ENCODE data around the gene FBXO46. TPM values are rescaled to one million over a fixed set of nuclear protein-coding genes. Genes with fewer than 3 reads are reported as not detected.
"Not testable (repeated sequence)": the region's sequence is repeated elsewhere in the genome, so short reads cannot be mapped to it uniquely, and the experiment has no call there.

FBXO46 gene
- total RNA-seq, 1 donor from 2014 or later: 41.9 TPM

DNA sequence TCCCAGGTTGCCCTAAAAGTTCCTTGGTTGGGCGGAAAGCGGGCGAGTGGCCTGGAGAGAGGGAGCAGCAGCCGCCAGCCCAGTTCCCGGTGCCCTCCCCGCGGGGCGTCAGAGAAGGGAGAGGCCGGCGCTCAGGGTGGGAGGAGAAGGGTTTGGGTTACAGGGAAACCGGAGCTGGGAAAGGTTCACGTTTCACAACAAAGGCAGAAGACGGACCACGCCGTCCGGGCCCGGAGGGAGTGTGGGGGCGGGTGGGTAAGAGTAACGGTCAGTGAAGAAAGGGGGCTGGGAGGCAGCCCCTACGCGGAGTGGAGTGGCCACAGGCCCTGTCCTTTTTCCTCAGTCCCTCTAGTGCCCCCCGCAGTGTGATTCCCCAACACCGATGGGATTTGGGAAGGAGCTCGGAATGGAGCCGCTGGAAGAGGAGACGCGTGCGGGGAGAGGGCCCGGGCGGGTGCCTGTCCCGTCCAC lies 36.7 kb upstream of the FBXO46 start:
- intact Hi-C loops (cut with micrococcal nuclease): no loop called here

DNA sequence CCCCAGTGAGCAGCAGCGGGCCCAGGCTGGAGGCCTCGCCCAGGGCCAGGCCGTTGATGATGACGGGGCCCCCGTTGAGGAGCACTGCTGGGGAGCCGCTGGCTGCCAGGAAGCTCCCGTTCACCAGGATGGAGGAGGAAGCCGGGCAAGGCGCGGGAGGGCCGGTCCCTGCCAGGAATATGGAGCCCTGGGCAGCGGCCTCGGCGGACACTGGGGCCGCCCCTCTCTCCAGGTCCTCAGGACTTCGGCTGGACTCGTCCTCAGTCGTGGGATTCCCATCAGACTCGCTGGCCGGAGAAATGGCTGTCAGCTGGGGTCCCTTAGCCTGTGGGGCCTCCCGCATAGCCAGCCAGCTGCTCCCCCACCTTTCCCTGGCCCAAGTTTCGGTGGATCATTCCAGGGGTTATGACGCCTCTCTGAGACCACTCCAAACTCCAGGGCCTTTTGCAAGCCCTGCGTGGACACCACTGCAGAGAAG lies 36.2 kb upstream of the FBXO46 start:
- intact Hi-C loops (cut with micrococcal nuclease): no loop called here

DNA sequence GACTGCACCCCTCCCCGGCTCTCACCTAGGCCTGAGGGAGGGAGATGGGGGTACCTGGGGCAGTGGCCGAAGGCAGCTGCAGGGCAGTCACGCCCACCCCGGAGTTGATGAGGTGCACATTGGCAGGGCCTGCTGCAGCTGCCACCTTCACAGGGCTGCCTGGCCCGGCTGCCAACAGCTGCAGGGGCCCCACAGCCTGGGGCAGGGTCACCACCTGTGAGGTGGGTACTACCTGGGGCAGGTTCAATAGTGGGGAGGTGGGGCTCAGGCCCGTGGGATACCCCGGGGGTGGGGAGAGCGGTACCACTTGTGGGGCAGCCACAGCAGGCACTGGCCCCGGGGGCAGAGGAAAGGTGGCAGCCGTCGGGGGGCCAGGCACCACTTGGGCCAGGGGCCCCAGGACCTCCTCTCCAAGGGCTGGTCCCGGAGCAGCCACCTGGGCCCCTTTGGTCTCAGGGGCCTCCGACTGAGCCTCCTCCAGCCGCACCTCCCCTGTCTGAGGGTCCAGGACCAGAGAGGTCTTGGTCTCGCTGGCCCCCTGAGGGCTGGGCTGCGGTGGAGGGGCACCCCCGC lies 35.7 kb upstream of the FBXO46 start:
- intact Hi-C loops (cut with micrococcal nuclease): no loop called here

DNA sequence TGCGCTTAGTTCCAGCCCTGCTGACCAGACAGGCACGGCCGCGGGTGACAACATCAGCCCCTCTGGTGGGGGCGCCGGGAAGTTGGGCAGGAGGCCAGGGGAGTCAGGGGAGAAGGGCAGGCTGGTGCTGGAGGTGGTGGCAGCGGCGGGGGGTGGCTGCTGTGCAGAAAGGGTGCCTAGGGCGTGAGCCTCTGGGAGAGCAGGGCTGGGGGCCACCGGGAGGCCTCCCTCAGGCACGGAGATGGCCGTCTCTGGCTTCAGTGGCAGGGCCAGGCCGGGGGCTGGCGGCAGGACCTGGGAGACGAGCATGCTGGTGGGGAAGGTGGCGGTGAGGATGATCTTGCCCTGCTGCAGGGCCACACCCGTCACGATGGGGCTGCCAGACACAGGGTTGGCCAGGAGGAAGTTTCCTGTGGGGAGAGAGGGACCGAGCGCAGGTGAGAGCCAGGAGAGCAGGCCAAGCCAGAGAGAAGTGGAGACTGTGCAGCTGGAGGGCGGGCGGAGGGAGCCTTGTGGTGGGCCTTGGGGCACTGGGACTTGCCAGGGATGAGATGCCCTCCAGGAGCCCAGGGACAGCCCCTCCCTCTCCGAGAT lies 35.1 kb upstream of the FBXO46 start:
- intact Hi-C loops (cut with micrococcal nuclease): no loop called here

DNA sequence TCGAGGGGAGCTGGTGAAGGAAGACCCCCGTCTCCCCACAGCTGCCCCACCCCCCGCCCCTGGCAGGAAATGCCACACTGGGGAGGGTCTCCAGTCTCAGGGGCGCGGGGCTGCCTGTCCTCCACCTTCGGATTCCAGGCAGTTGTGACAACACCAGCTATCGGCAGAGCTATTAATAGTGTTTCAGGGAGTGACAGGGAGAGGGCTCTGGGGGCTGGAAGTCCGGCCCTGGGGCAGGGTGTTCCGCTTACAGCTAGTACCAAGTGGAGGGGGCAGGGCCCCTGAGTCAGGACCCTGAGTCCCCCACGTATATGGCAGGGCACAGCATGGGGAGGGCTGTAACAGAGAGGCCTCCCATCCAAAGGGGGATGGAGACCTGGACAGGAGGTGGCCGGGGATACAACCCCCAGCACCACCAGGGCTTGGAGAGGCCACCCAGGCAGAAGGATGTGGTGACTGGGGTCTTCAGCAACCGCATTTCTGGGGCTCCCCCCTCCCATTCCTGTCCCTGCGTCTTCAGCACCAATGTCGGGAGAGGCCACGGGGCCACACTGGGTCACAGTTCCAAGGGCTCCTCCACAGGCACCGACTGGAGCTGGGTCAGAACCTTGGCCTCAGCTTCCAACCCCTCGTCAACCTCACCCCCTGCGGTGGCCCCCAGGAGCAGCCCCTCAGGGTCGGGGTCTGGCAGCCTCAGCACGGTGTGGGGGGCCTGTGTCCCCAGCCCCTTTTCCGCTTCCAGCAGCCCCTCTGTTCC lies 34.4 kb upstream of the FBXO46 start:
- intact Hi-C loops (cut with micrococcal nuclease): no loop called here

DNA sequence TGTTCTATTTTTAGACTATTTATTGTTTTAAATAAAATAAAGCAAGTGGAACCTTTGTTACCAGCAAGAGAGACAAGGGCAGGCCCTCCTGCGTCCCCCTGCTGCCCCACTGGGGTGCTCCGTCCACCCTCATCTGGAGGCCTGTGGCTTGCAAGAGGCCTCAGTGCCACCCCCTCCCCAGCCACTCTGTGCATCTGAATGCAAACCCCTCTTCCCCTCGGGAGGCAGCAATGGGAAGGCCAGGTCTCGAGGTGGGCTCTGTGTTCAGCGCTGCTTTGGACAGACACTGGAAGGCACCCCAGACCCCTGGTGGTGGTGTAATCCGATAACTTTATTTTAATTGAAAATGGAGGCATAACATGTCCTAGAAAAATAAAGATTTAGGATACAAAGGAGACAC lies 33.8 kb upstream of the FBXO46 start:
- intact Hi-C loops (cut with micrococcal nuclease): no loop called here

DNA sequence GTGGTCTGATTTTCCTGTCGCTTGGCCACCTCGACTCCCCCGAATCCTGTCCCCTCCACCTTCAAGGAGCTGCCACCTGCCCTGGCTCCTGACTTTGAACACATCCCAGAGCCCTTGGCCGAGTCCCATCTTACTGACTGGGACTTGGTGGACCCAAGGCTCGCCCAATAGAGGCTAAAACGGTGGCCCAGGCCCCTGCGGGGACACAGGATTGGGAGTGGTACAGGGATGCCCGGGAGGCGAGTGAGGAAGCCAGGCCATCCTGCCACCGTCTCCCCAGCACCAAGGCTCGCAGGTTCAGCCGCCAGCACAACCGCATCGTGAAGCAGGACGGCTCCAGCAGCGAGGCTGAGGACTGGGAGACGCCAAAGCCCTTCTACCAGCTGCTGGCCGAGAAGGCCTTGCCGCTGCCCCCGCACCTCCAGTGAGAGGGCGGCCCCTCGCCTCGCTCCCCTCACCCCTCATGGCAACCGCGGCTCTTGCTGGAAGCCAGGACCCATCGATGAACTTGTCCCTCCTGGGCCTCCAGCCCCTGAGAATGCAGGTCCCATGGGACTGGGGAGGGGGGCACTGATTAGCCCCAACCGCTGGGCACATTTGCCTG lies 33.1 kb upstream of the FBXO46 start:
- intact Hi-C loops (cut with micrococcal nuclease): no loop called here

DNA sequence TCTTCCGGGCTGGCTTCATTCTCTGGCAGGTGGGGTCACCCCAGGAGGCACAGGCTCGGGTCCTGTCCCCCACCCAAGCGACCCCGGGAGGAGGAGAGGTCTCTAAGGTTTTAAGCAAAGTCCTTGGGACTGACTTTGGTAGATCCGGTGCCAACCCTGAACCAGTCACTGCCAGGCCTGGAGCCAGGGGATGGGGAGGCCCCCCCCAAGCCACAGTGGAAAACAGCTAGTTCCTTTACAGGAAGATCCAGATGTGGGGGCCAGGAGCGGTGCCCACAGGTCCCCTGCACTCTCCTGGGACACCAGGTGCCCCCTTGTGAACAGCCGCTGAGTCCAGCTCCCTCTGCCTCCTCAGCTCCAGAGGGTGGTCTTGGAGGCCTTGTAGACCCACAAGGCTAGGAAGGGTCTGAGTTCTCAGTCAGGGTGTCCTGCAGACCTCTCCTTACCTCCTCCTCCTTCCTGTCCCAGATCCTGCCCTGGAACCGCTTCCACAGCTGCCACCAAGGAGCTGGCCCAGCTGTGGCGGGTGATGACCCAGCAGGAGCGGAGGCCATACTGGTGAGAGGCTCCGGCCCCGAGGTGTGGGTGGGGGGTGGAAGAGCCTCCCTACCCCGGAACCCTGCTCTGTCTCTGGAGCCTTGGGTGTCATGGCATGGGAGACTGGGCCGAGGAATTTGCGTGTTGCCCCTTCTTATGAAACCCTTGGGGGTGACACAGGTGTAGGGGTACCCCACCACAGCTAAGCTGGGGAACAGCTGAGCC lies 32.4 kb upstream of the FBXO46 start:
- intact Hi-C loops (cut with micrococcal nuclease): no loop called here

DNA sequence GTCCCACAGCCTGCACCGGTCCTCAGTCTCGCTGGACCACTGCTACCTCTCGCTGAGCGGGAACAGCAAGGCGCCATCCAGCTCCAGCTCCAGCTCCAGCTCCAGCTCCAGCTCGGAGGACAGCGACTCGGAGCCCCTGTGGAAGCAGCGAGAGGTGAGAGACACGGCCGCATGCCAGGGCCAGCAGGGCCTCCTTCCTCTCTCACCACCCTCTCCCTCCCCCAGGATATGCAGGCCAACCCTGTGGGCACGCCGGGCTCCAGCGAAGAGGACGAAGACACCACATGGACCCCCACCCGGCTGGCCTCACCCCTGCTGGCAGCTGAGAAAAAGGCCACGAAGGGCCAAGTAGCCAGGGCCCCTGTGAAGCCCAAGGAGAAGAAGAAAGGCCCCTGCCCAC lies 31.0 kb upstream of the FBXO46 start:
- intact Hi-C loops (cut with micrococcal nuclease): no loop called here

DNA sequence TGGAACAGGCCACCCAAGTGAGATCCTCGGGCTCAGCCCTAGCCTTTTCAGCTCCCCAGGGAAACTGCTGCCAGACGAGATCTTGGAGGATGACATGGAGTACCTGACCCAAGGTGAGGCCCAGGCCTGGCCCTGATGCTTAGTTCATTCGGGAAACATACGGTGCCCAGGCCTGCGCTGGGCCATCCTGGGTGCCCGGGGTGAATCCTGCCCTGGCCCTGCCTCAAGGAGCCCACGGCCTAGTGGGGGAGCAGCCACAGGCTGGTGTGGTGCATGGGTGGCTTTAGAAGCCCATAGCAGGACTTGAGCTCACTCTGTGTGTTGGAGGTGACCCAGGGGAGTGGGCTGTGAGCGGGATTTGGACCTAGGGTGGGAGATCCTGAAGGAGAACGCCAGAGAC lies 28.2 kb upstream of the FBXO46 start:
- intact Hi-C loops (cut with micrococcal nuclease): no loop called here

DNA sequence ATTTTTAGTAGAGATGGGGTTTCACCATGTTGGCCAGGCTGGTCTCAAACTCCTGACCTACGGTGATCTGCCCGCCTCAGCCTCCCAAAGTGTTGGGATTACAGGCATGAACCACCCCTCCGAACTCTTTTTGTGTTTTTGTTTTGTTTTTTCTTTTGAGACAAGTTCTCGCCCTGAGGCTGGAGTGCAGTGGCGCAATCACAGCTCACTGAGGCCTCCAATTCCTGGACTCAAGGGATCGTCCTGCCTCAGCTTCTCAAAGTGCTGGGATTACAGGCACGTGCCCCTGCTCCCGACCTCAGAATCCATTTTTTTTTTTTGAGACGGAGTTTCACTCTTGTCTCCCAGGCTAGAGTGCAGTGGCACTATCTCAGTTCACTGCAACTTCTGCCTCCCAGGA lies 27.0 kb upstream of the FBXO46 start:
- intact Hi-C loops (cut with micrococcal nuclease): no loop called here

DNA sequence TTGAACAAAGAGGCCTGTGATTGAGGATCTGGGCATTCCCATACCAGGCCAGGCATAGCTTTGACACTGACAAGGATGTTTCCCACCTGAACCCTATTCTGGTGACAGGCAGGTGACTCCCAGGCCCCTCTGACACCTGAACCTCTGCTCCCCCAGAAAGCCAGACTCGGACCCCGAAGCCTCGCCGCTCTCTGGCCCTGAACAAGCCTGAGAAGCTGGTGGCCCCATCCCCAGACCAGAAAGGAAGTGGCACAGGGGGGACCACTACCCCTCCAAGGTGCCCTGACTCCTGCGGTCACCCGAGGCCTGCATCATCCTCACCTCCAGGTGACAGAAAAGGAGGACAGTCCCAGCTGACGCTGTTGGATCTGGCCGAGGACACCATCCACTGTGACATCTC lies 23.6 kb upstream of the FBXO46 start:
- intact Hi-C loops (cut with micrococcal nuclease): no loop called here

DNA sequence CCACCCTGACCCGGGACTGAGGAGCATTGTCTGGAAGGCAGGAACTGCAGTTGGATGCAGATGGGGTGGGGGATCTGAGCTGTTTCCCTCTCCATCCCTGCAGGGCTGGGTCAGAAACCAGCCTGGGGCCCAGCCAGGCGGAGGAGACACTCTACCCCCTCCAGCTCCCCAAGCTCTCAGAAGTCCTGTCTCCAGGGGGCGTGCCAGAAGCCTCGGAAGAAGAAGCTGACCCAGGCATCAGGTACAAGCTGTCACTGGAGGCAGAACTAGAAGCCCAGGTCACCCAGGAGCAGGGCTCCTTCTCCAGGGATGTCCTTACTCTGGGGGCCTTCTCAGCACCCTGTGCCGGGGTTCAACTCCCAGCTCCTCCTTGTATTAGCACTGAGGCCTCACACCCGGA lies 22.9 kb upstream of the FBXO46 start:
- intact Hi-C loops (cut with micrococcal nuclease): no loop called here

DNA sequence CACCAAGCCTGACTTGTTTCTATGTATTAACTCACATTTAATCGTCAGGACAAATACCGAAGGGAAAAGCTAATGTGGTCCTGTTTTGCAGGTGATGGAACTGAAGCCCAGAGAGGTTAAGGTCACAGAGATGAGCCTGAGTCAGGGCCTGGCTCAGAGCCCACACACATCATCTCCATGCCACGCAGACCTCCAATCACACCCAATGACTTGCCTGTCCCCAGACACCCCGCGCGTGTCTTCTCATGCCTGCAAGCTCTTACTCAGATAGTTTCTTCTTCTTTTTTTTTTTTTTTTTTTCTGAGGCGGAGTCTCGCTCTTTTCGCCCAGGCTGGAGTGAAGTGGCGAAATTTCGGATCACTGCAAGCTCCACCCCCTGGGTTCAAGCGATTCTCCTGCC lies 21.9 kb upstream of the FBXO46 start:
- intact Hi-C loops (cut with micrococcal nuclease): no loop called here

DNA sequence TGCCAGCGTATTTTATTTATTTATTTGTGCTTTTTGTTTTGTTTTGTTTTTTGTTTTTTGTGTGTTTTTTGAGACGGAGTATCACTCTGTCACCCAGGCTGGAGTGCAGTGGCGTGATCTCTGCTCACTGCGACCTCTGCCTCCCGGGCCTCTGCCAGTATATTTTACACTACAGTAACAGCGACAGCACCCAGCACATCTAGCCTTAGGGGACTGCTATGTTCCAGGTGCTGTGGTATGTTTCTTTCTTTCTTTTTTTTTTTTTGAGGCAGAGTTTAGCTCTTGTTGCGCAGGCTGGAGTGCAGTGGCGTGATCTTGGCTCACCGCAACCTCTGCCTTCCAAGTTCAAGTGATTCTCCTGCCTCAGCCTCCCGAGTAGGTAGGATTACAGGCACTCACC lies 20.8 kb upstream of the FBXO46 start:
- intact Hi-C loops (cut with micrococcal nuclease): not testable (repeated sequence)

DNA sequence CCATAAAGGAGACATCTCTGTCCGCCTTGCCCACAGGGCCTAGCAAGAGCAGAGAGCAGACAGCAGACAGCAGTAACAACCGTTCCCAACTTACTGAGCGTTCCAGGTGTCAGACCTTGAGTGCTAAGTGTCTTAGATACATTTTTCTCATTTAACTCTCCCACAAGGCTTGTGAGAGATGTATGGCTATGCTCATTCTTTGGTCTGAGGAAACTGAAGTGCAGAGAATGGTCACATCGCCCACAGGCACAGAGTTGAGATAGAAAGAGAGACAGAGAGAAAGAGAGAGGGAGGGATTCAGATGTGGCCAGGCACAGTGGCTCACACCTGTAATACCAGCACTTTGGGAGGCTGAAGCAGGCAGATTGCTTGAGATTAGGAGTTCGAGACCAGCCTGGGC lies 16.8 kb upstream of the FBXO46 start:
- intact Hi-C loops (cut with micrococcal nuclease): no loop called here

DNA sequence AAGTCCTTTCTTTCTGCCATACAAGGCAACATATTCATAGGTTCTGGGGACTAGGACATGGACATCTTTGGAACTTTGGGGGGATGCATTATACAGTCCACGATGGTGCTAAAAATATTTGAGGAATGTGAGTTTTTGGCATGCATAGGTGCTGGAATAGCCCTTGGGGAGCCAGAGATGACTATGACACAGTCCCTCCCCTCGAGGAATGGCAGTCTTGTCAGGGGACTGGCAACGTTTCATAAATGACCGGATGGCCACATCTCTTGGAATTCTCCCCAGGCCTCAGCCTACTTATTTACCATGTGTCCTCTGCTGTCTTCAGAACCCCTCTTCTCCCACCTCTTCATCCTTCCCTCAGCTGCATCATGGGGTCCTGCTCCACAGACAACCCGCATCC lies 16.2 kb upstream of the FBXO46 start:
- intact Hi-C loops (cut with micrococcal nuclease): no loop called here

DNA sequence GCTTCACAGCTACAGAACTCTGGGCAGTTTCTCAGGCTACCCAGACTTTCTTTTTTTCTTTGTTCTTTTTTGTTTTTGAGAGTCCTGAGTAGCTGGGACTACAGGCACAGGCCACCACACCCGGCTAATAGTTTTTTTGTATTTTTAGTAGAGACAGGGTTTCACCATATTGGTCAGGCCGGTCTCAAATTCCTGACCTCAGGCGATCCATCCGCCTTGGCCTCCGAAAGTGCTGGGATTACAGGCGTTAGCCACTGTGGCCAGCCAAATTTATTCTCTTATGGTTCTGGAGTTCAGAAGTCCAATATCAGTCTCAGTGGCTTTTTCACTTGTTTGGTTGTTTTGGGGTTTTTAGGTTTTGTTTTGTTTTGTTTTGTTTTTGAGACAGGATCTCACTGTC lies 14.9 kb upstream of the FBXO46 start:
- intact Hi-C loops (cut with micrococcal nuclease): no loop called here

DNA sequence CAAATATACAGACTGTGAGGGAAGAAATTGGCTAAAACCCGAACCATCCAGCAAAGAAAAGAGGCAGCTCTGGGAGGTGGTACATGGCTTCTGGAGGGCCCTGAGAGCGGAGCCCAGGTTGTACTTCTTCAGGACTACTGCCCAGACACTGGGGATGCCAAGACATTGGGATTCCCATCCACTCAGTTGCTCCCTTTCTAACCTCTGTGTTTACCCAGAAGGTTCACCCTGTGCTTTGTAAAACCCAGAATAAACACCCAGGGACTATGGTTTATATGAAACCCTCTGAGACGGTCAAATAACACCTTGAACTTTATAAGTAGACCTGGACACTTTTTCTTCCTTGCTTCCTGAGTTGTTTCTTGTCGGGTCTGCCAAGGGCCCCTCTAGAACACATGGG lies 12.3 kb upstream of the FBXO46 start:
- intact Hi-C loops (cut with micrococcal nuclease): no loop called here

DNA sequence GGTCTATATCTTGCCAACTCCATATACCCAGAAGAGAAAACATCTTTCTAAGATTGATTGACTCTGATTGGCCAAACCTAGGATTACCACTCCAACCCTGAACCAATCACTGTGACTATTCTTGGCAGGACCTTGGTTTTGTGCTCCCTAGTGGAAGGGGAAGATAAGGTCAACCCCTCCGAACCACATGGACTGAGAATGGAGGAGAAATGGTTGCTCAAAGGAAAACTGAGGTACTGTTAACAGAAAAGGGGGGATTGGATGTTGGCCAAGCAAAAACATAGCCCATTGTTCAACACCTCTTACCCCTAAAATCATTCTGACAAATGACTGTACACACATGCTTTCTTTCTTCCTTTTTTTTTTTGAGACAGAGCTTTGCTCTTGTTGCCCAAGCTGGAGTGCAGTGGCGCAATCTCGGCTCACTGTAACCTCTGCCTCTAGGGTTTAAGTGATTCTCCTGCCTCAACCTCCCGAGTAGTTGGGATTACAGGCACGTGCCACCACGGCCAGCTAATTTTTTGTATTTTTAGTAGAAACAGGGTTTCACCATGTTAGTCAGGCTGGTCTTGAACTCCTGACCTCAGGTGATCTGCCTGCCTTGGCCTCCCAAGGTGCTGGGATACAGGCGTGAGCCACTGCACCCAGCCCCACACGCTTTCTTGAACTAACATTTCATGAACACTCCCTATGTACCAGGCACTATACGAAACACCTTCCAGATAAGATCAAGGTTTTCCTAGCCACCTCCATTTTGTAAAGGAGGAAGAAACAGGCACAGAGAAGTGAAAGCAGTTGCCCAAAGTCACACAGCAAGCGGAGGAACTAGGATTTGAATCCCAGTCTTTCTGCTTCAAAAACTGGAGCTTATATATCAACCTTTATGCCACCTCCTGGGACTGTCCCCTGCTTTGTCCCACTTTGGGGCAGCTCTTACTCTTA lies 9.1 kb upstream of the FBXO46 start:
- intact Hi-C loops (cut with micrococcal nuclease): no loop called here
